Measurements from ENCODE around the gene DSC1.

GRCh38 chr18:31103423-31103822 is 59.2 kb downstream of the DSC1 start:
- TF ChIP-seq, protein P1, sequence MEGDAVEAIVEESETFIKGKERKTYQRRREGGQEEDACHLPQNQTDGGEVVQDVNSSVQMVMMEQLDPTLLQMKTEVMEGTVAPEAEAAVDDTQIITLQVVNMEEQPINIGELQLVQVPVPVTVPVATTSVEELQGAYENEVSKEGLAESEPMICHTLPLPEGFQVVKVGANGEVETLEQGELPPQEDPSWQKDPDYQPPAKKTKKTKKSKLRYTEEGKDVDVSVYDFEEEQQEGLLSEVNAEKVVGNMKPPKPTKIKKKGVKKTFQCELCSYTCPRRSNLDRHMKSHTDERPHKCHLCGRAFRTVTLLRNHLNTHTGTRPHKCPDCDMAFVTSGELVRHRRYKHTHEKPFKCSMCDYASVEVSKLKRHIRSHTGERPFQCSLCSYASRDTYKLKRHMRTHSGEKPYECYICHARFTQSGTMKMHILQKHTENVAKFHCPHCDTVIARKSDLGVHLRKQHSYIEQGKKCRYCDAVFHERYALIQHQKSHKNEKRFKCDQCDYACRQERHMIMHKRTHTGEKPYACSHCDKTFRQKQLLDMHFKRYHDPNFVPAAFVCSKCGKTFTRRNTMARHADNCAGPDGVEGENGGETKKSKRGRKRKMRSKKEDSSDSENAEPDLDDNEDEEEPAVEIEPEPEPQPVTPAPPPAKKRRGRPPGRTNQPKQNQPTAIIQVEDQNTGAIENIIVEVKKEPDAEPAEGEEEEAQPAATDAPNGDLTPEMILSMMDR (IDR thresholded peaks at IDR 0.05): no peak
- no peak for TF ChIP-seq REST (IDR thresholded peaks at IDR 0.05; ENCODE audit: insufficient read depth in 1 of 2, low read depth in 2 of 2, low read length in 1 of 2)

Measured in Panc1 (cell line).